Panc1 (cell line): Measurements from ENCODE around the gene MIA3. TPM values are rescaled to one million over a fixed set of nuclear protein-coding genes. Genes with fewer than 3 reads are reported as not detected.

ENCODE experiments used
- ATAC-seq: fragments of 200-7000 bp; cut with Tn5 transposase; 2 replicates; pipeline ENCODE4 v1.9.1; 2020; ENCODE audit warnings: mild to moderate bottlenecking, moderate library complexity
- BruUV-seq: library from RNA; stranded (reverse); fragments of 400-500 nt; replicated peaks from 2 replicates; lab custom pipeline; 2021; lab: Mats Ljungman, UMichigan
- CTCF ChIA-PET: fragments of 300-600 bp; sonication (Branson Sonifier 250); formaldehyde crosslinking; loops from one replicate; lab custom pipeline; 2022; ENCODE audit warnings: antibody characterized with exemption; lab: Charles Lee
- POLR2A ChIA-PET: fragments of 300-600 bp; sonication (Branson Sonifier 250); formaldehyde crosslinking; loops from one replicate; lab custom pipeline; 2022; ENCODE audit warnings: antibody characterized with exemption; lab: Charles Lee
- DNase-seq: peaks from one replicate; pipeline ENCODE4 v3.0.0-alpha.2; 2010; ENCODE audit warnings: low read depth, low spot score
- H3K27ac ChIP-seq: 2 replicates; pipeline ENCODE4 v1.5.1; 2011; ENCODE audit warnings: mild to moderate bottlenecking, low read length, inconsistent platforms
- H3K27me3 ChIP-seq: fragments of 200-500 bp; sonication (Bioruptor generic); 2 replicates; pipeline ENCODE4 v1.6.0; 2014; ENCODE audit warnings: low read length, inconsistent platforms; ENCODE audit not compliant: control insufficient read depth, insufficient read depth
- H3K36me3 ChIP-seq: fragments of 200-500 bp; sonication (Bioruptor generic); 2 replicates; pipeline ENCODE4 v1.5.1; 2014; ENCODE audit warnings: inconsistent platforms, mild to moderate bottlenecking, low read length, moderate library complexity; ENCODE audit not compliant: control insufficient read depth, insufficient read depth
- H3K4me1 ChIP-seq: 2 replicates; pipeline ENCODE4 v1.5.1; 2011; ENCODE audit warnings: inconsistent platforms, mild to moderate bottlenecking, low read length, moderate library complexity; ENCODE audit not compliant: control insufficient read depth, insufficient read depth
- H3K4me3 ChIP-seq, 2 experiments: 2 replicates each; pipeline ENCODE4 v1.5.1; 2011 to 2012; ENCODE audit warnings: low read depth in 2 of 2, low read length in 2 of 2, mild to moderate bottlenecking in 2 of 2, inconsistent platforms in 1 of 2, moderate library complexity in 1 of 2
- H3K9me3 ChIP-seq: fragments of 200-500 bp; sonication (Bioruptor generic); 2 replicates; pipeline ENCODE4 v1.5.1; 2014; ENCODE audit warnings: low read depth, mild to moderate bottlenecking, inconsistent platforms, low read length, moderate library complexity; ENCODE audit not compliant: control insufficient read depth, insufficient read depth
- CTCF ChIP-seq: fragments of 450-650 bp; IDR thresholded peaks from 2 replicates; pipeline ENCODE4 v1.5.1; 2017; ENCODE audit warnings: mild to moderate bottlenecking
- POLR2AphosphoS5 ChIP-seq: IDR thresholded peaks from 2 replicates; pipeline ENCODE4 v1.6.1; 2012; ENCODE audit warnings: mild to moderate bottlenecking, low read depth, low read length, moderate library complexity
- REST ChIP-seq, 2 experiments: IDR thresholded peaks; 2 replicates each; pipeline ENCODE4 v1.6.1; 2011 to 2012; ENCODE audit warnings: low read depth in 2 of 2, control low read depth in 1 of 2, low read length in 1 of 2, mild to moderate bottlenecking in 1 of 2, moderate library complexity in 1 of 2; ENCODE audit not compliant: insufficient read depth in 1 of 2
- SIN3A ChIP-seq: IDR thresholded peaks from 2 replicates; pipeline ENCODE4 v1.6.1; 2012; ENCODE audit warnings: low read depth, mild to moderate bottlenecking, low read length, moderate library complexity, borderline replicate concordance; ENCODE audit not compliant: insufficient read depth
- TCF7L2 ChIP-seq: IDR thresholded peaks from 2 replicates; pipeline ENCODE4 v1.6.1; 2011; ENCODE audit warnings: mild to moderate bottlenecking, low read depth, low read length, inconsistent platforms
- in situ Hi-C: cut with HindIII; loops from 2 replicates; pipeline ENCODE4 v1.10.0; 2016; ENCODE audit warnings: low sequenced_read_pairs, low pct_unique_long_range_greater_than_20kb
- intact Hi-C: fragments of 100-400 bp; cut with micrococcal nuclease; formaldehyde crosslinking; loops from one replicate; pipeline ENCODE4 v1.10.0; 2022; ENCODE audit not compliant: unreplicated experiment
- total RNA-seq: library from RNA; stranded (reverse); gene quantifications from one replicate; pipeline ENCODE4 v1.2.1, GENCODE V29; 2021; ENCODE audit not compliant: unreplicated experiment

The MIA3 gene
- total RNA-seq, 1 experiment from 2014 or later = 53.5 TPM

DNA sequence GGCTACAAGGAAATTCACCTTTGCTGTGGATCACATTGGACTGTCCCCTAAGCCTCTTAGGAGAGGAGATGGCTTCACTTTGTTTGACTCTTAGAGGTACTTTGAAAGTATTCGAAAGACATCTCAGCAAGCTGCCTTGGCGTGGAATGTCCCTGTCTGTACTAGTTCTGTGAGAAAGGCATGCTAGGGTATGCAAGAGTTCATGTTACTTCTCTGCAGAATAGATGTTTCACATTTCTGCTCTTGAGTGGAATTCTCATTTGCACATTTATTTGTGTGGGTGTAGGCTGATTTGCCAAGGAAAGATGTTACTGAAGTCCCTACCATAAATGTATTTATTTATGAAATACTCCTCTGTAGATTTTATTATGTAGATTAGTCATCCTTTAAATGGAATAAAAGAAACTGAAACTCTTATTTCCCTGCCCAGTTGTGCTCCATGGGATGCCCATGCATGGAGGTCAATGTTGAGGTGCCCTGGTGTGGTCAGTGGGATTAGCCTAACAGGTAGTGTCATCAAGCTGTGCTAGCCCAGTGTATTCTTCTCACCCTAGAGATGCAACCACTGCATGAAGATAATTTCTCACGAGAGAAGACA is 13.8 kb downstream of the MIA3 start:
- POLR2A ChIA-PET = no interaction called here
- Histone ChIP-seq H3K4me3 (no peak overlapping the region), H3K27me3 (no peaks in the 10 kb centered on the region), H3K36me3 (0 out of 2 replicates have a peak, but pooled peaks cover 5% of the 10 kb centered on the region), H3K4me1 (no peaks in the 10 kb centered on the region), H3K9me3 (no peaks in the 10 kb centered on the region), H3K27ac (no peak overlapping the region)
- in situ Hi-C loops (no loop called here), intact Hi-C loops (no loop called here)
- TF ChIP-seq SIN3A (no peak), REST (IDR thresholded peaks at IDR 0.05; ENCODE audit: insufficient read depth in 1 of 2, low read depth in 2 of 2, low read length in 1 of 2) (no peak), TCF7L2 (no peak), POLR2AphosphoS5 (no peak), CTCF (no peak)
- ATAC-seq = no peak
- CTCF ChIA-PET = no interaction called here
- BruUV-seq = no TSS peak
- no peak for DNase-seq

GRCh38 chr1:222632749-222633148 is 14.9 kb downstream of the MIA3 start:
- no peaks in the 10 kb centered on the region for H3K9me3 ChIP-seq
- H3K4me3 ChIP-seq = no peak overlapping the region
- H3K27ac ChIP-seq = no peak overlapping the region
- TF ChIP-seq TCF7L2 (no peak), SIN3A (no peak), POLR2AphosphoS5 (no peak), REST (IDR thresholded peaks at IDR 0.05; ENCODE audit: insufficient read depth in 1 of 2, low read depth in 2 of 2, low read length in 1 of 2) (no peak), CTCF (no peak)
- DNase-seq = no peak
- ChIA-PET CTCF (interaction anchor here (3.0 kb wide), 1 partner anchor 168 kb away, joined by 34 read pairs; no protein-coding TSS in a partner anchor), POLR2A (no interaction called here)
- no peaks in the 10 kb centered on the region for H3K27me3 ChIP-seq
- H3K4me1 ChIP-seq = no peaks in the 10 kb centered on the region
- intact Hi-C loops = no loop called here
- no TSS peak for BruUV-seq
- in situ Hi-C loops = no loop called here
- ATAC-seq = no peak
- H3K36me3 ChIP-seq = 0 out of 2 replicates have a peak, but pooled peaks cover 5% of the 10 kb centered on the region
